ENCODE data around the gene SMARCA4.

- TF ChIP-seq POLR2A (IDR thresholded peaks at IDR 0.05) = no peak
- TF ChIP-seq, protein P1, sequence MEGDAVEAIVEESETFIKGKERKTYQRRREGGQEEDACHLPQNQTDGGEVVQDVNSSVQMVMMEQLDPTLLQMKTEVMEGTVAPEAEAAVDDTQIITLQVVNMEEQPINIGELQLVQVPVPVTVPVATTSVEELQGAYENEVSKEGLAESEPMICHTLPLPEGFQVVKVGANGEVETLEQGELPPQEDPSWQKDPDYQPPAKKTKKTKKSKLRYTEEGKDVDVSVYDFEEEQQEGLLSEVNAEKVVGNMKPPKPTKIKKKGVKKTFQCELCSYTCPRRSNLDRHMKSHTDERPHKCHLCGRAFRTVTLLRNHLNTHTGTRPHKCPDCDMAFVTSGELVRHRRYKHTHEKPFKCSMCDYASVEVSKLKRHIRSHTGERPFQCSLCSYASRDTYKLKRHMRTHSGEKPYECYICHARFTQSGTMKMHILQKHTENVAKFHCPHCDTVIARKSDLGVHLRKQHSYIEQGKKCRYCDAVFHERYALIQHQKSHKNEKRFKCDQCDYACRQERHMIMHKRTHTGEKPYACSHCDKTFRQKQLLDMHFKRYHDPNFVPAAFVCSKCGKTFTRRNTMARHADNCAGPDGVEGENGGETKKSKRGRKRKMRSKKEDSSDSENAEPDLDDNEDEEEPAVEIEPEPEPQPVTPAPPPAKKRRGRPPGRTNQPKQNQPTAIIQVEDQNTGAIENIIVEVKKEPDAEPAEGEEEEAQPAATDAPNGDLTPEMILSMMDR (IDR thresholded peaks at IDR 0.05) = no peak
These were observed 72.9 kb downstream of the SMARCA4 start for GRCh38 chr19:11033763-11034162.

Measured in testis (tissue), 2 donors.